HG02884 (cell line): Measurements from ENCODE around the gene CHRM4.

Experiments used
- ATAC-seq: cut with Tn5 transposase; IDR thresholded peaks from one replicate; pipeline ENCODE4 v1.9.1; 2021; ENCODE audit warnings: mild to moderate bottlenecking, moderate library complexity; ENCODE audit not compliant: unreplicated experiment

Gene CHRM4

DNA sequence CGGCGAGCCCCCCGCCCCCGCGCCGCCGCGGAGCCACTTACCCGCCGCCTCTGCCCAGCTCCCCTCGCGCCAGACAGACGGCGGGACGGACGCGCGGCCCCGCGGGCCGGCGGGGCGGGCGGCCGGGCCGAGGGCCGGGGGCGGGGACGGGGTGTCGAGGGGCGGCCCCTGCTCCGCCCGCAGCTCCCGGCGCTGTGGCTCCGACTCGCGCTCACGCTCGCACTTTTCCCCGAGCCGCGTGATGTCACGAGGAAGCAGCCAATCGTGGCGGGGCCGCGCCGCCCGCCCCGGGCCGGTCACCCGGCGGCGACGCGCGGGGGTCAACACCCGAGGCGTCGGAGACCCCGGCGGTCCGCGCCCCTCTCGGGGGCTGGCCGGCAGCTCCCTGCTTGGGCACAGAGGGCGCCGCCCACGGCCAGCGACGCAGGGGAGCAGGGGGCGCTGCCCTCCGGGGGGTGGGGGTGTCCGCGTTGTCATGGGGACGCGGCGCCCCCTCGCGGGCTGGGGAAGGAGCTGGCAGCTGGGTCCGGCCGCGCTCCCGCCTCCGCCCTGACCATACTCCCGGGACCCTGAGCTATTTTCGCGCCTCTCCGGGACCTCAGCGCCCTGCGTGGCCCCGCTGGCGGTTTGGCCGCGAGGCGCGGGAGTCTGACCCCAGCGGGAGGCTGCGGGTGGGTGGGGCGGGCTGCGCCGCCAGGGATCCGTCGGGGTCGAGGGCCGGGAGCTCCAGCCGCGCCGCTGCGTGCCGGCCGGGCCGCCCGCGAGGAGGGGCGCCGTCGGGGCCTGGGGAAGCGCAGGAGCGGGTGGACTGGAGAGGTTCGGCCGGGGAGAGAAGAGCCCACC lies at the start of gene CHRM4:
TSS of gene CHRM4 (minus strand) at position 199 of the 843 bp plus-strand sequence. CDS start 5,219 bp downstream, outside the sequence.
- no peak for ATAC-seq

DNA sequence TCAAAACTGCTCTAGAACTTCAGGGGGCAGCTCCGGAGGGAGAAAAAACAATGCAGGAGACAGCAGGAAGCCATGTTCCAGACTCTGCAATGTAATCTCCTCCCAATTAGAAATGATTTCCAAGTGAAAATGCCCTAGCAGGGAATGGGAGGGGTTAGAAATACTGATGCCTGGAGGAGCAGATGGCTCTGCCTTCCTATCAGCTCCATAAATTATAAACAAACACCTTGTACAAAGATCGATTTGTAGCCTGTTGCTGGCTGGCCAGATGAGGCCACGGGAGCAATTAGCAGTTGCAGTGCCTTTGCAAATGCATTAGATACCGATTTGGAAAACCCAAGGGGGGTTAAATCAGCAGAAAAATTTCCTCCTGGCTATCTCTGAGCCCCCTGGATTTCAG lies 46.6 kb upstream of the CHRM4 start:
- no peak for ATAC-seq

- no peak for ATAC-seq
Measured at GRCh38 chr11:46437122-46437689, 45.6 kb upstream of the CHRM4 start.

- no peak for ATAC-seq
Measured at GRCh38 chr11:46436113-46436512, 44.5 kb upstream of the CHRM4 start.

- no peak for ATAC-seq
Measured at GRCh38 chr11:46435679-46436078, 44.1 kb upstream of the CHRM4 start.

DNA sequence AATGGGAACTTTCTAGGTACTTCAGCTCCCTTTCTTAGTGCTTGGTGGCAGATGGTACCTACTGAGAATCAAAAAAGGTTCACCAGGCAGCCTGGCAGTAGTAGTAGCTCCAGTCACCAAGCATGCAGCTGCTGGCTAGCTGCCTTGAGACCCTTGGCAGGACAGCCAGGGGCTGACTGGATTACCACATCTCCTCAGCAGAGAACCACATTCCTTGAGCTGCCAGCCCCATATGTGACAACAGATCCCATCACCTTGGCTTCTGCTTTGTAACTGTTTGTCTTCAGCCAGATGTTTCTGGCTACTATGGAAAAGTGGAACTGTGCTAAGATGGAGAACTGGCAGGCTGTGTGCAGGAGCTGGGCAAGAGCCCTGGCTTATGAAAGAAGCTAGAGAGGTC lies 39.6 kb upstream of the CHRM4 start:
- no peak for ATAC-seq

DNA sequence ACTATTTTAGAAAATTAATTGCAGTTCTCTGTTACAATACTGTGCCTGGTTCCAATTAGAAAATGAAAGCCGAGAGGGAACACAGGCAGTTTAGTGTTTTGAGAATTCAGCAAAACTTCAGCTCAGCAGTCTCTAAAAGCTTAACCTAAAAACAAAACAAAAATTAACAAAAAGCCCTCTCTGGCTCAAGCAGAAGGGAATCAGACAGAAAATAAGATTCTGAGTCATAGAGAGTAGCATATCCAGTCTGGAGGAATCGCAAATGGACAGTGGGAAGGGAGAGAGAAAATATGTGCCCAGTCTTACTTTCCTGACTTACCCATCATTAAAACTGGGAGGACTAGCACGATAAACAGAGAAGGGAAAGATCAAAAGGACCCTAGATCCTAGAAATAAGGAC lies 38.1 kb upstream of the CHRM4 start:
- ATAC-seq: no peak

- no peak for ATAC-seq
Measured at GRCh38 chr11:46427364-46427763, 35.8 kb upstream of the CHRM4 start.

DNA sequence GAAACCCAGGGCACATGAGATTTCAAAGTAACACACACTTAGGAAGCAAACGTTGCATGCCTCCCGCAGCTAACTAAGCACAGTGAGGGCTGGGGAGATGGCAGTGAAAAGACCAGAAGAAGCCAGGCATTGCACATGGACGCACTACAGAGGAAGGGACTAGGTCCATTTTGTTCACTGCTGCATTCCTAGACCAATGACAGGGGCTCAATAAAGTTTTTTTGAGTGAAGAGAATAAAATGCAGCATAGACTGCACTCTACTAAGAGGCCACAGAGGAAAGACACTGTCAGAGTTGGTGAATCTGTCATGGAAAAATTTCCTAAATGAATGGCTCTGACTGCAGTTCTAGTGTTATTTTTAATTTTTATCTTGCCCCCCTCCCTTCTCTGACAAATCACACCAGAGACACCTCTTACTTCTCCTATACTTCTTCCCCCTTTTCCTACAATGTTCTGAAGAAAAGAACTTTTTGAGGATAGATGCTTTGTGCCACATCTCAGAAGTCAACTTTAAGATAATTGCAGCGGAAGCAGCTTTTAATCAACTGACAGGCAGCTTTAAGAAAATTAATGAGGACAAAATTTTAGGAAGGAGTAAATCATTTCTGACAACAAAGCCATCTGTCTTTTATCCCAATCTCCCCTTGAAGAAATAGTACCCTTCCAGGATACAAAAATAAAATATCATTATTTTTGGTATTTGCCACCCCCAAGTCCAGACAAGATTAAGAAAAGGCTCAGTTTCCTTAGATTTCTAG lies 34.8 kb upstream of the CHRM4 start:
- no peak for ATAC-seq

GRCh38 chr11:46422588-46422987 lies 31.0 kb upstream of the CHRM4 start:
- ATAC-seq: no peak

DNA sequence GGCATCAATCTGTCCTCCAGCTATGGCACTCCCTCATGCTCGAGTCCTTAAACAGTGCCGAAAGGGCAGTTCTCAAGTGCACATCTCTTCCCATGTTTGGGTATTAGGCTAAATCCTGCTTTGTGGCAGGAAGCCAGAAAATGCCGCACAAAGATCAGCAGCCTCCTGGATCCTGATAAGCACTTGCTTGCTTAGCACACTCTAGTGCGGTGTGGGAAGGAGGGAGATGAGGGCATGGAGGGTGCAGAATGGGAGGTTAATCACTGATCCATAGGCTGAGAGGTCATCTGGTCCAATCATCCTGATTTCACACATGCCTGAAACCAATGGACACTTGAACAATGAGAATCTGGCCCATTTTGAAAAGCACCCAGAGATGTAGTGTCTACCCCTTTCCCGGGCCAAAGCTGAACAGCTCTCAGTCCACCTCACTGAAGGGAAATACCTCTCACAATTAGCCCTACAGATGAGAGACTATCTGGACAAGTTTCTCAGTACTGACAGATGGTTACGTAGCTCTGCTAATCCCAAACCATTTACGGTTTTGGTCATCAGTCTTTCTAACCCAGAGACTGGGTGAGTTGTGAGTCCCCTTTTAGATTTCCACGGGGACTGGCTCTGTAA lies 29.8 kb upstream of the CHRM4 start:
- no peak for ATAC-seq

GRCh38 chr11:46420513-46420912 lies 28.9 kb upstream of the CHRM4 start:
- no peak for ATAC-seq

DNA sequence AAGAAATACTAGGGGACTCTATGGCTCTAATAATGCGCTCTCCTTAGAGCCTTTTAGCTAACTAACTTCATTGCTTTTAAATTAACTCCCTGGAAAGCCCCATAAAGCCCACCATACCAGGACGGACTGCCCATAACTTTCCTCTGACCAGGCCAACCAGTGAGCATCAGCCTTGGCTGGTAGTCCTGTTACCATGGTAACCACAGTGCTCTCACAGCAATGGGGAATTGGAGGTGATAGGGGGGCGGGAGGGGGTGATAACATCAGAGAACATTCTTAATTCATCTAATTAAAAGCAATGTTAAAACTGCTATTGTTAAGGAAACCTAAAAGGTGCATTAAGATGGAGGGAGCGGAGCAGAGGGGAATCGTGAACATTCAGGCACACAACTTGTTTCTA lies 27.2 kb upstream of the CHRM4 start:
- ATAC-seq: no peak

GRCh38 chr11:46417711-46418110 lies 26.1 kb upstream of the CHRM4 start:
- no peak for ATAC-seq

DNA sequence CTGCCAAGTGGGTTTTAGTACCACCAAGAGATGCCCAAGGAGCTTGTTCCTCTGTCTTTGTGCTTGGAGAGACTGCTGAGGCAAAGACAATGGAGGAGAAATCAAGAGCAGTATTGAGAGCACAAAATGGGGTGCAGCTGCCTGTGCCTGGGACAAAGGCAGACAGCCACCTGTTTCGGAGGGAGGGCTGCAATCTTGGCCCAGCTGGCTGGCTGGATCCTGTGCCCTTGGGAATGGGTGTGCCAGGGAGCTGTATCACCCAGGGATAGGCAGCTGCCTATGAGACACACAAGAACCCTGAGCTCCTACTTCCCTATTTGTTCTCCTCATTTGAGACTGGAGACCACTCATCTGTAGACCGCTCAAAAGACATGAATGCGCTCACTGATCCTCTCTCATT lies 23.3 kb upstream of the CHRM4 start:
- ATAC-seq: no peak

DNA sequence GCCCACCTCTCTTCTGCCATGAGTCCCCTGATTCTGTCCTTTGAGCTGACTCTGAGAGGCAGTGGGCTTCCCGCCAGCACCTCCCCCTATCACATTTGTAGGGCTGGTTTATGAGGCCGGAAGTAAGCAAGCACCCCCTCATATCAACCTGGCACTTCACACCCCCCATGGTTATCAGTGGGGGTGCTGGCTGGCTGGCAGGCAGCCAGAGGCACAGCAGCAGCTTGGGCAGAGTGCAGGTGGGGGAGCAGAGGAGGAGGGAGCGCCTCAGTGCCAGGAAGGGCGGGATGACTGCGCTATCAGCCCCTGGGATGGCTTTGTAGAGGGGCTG lies 22.9 kb upstream of the CHRM4 start:
- no peak for ATAC-seq

GRCh38 chr11:46413760-46414465 lies 22.3 kb upstream of the CHRM4 start:
- no peak for ATAC-seq

GRCh38 chr11:46410021-46410420 lies 18.4 kb upstream of the CHRM4 start:
- ATAC-seq: no peak

GRCh38 chr11:46408407-46408986 lies 16.9 kb upstream of the CHRM4 start:
- ATAC-seq: no peak

GRCh38 chr11:46407635-46408034 lies 16.1 kb upstream of the CHRM4 start:
- no peak for ATAC-seq
